Coronary artery (tissue), 2 donors: Measurements from ENCODE around the gene PEX3.

Experiments used
- DNase-seq: peaks from one replicate; pipeline ENCODE4 v3.0.0-alpha.2; 2017; ENCODE audit warnings: low spot score
- H3K27ac ChIP-seq, 2 donors: fragments of 200-600 bp; sonication (generic); one replicate each; pipeline ENCODE4 v1.5.1; 2016 to 2019
- H3K4me3 ChIP-seq: fragments of 200-600 bp; sonication (generic); 2 replicates; pipeline ENCODE4 v1.5.1; 2016; ENCODE audit warnings: mild to moderate bottlenecking, moderate library complexity
- CTCF ChIP-seq: fragments of 200-600 bp; sonication (generic); IDR thresholded peaks from one replicate; pipeline ENCODE4 v1.5.1; 2019; ENCODE audit warnings: antibody characterized with exemption

The PEX3 gene

GRCh38 chr6:143490775-143491174, 40.2 kb downstream of the PEX3 start:
- DNase-seq, result no peak
- no peak for TF ChIP-seq CTCF
- Histone ChIP-seq H3K4me3 (no peak overlapping the region), H3K27ac (no peak overlapping the region)

GRCh38 chr6:143496974-143497373, 46.4 kb downstream of the PEX3 start:
- no peak for TF ChIP-seq CTCF
- DNase-seq, result no peak
- no peak overlapping the region for H3K4me3 ChIP-seq
- H3K27ac ChIP-seq, result no peak overlapping the region

GRCh38 chr6:143498428-143498827, 47.8 kb downstream of the PEX3 start:
- no peak overlapping the region for H3K4me3 ChIP-seq
- no peak for DNase-seq
- TF ChIP-seq CTCF, result no peak
- no peak overlapping the region for H3K27ac ChIP-seq

GRCh38 chr6:143501851-143502250, 51.2 kb downstream of the PEX3 start:
- TF ChIP-seq CTCF, result no peak
- no peak overlapping the region for H3K27ac ChIP-seq
- no peak overlapping the region for H3K4me3 ChIP-seq
- no peak for DNase-seq

- Histone ChIP-seq H3K27ac (no peak overlapping the region), H3K4me3 (no peak overlapping the region)
- no peak for DNase-seq
- TF ChIP-seq CTCF, result no peak
Measured at GRCh38 chr6:143504369-143504768, 53.8 kb downstream of the PEX3 start.

- Histone ChIP-seq H3K27ac (no peak overlapping the region), H3K4me3 (no peak overlapping the region)
- no peak for DNase-seq
- TF ChIP-seq CTCF, result no peak
Measured at GRCh38 chr6:143505111-143505510, 54.5 kb downstream of the PEX3 start.

- no peak for DNase-seq
- TF ChIP-seq CTCF, result no peak
- H3K27ac ChIP-seq, result no peak overlapping the region
- H3K4me3 ChIP-seq, result no peak overlapping the region
Measured at GRCh38 chr6:143505537-143505936, 54.9 kb downstream of the PEX3 start.
